OCI-LY3 (cell line): Measurements from ENCODE around the gene NPPC.

Source experiments
- H2AFZ ChIP-seq: fragments of 200-600, 300-600 bp; shearing (Covaris generic); 2 replicates; pipeline ENCODE4 v1.6.0; 2014; ENCODE audit warnings: antibody characterized with exemption, low read depth, low read length
- H3K27ac ChIP-seq: fragments of 200-600, 300-600 bp; sonication (generic); 2 replicates; pipeline ENCODE4 v1.5.1; 2014; ENCODE audit warnings: mild to moderate bottlenecking, low read length, moderate library complexity, mixed read lengths
- H3K27me3 ChIP-seq: fragments of 200-600, 300-600 bp; sonication (generic); 2 replicates; pipeline ENCODE4 v1.6.1; 2014; ENCODE audit warnings: low read depth, low read length, mixed read lengths
- H3K36me3 ChIP-seq: fragments of 200-600, 300-600 bp; sonication (generic); replicated peaks from 2 replicates; pipeline ENCODE3; 2014; ENCODE audit warnings: low read depth, low read length, mixed read lengths
- H3K4me1 ChIP-seq: fragments of 300-600, 200-600 bp; sonication (generic); 2 replicates; pipeline ENCODE4 v1.6.1; 2014; ENCODE audit warnings: low read length, mixed read lengths
- H3K4me2 ChIP-seq: fragments of 200-600, 300-600 bp; sonication (generic); 2 replicates; pipeline ENCODE4 v1.6.1; 2014; ENCODE audit warnings: low read length, mixed read lengths
- H3K4me3 ChIP-seq: fragments of 300-600, 200-600 bp; sonication (generic); 2 replicates; pipeline ENCODE4 v1.5.1; 2014; ENCODE audit warnings: antibody characterized with exemption, mild to moderate bottlenecking, low read length, moderate library complexity
- H3K79me2 ChIP-seq: fragments of 300-600, 200-600 bp; shearing (Covaris generic); 2 replicates; pipeline ENCODE4 v1.6.1; 2014; ENCODE audit warnings: mild to moderate bottlenecking, low read length, mixed read lengths
- H3K9ac ChIP-seq: fragments of 300-600, 200-600 bp; shearing (Covaris generic); 2 replicates; pipeline ENCODE4 v1.6.0; 2014; ENCODE audit warnings: mild to moderate bottlenecking, low read length, moderate library complexity
- H3K9me3 ChIP-seq: fragments of 200-600, 300-600 bp; shearing (Covaris generic); 2 replicates; pipeline ENCODE4 v1.6.1; 2014; ENCODE audit warnings: low read length, mixed read lengths; ENCODE audit not compliant: insufficient read depth
- H4K20me1 ChIP-seq: fragments of 200-600, 300-600 bp; sonication (generic); 2 replicates; pipeline ENCODE4 v1.6.1; 2016; ENCODE audit warnings: low read length, mixed read lengths; ENCODE audit not compliant: insufficient read depth
- CTCF ChIP-seq: fragments of 200-600, 300-600 bp; sonication (generic); IDR thresholded peaks from 2 replicates; pipeline ENCODE4 v1.5.1; 2014; ENCODE audit warnings: antibody characterized with exemption, low read length, low read depth
- EZH2phosphoT487 ChIP-seq: fragments of 200-600 bp; shearing (Covaris generic); IDR thresholded peaks from 2 replicates; pipeline ENCODE4 v1.6.1; 2018; ENCODE audit warnings: antibody characterized with exemption, mixed run types, low read depth

The NPPC gene

GRCh38 chr2:231909631-231910030 is 16.6 kb downstream of the NPPC start:
- no peaks in the 10 kb centered on the region for H3K27me3 ChIP-seq

GRCh38 chr2:231908584-231908983 is 17.6 kb downstream of the NPPC start:
- Histone ChIP-seq H3K27me3 (no peaks in the 10 kb centered on the region), H3K4me3 (no peak overlapping the region), H3K36me3 (no peaks in the 10 kb centered on the region), H4K20me1 (no peaks in the 10 kb centered on the region), H3K9me3 (no peaks in the 10 kb centered on the region), H3K27ac (no peak overlapping the region), H3K4me1 (no peaks in the 10 kb centered on the region), H3K9ac (no peak overlapping the region), H3K4me2 (no peak overlapping the region), H3K79me2 (no peaks in the 10 kb centered on the region), H2AFZ (no peak overlapping the region)
- TF ChIP-seq EZH2phosphoT487, result no peak
- no peak for TF ChIP-seq CTCF

More at GRCh38 chr2:231909631-231910030, 16.6 kb downstream of the NPPC start:
- H3K9ac ChIP-seq, result no peak overlapping the region
- H3K27ac ChIP-seq, result no peak overlapping the region
- H3K4me3 ChIP-seq, result no peak overlapping the region
- H3K79me2 ChIP-seq, result no peaks in the 10 kb centered on the region
- no peaks in the 10 kb centered on the region for H3K4me1 ChIP-seq
- no peaks in the 10 kb centered on the region for H3K9me3 ChIP-seq
- H2AFZ ChIP-seq, result no peak overlapping the region
- H4K20me1 ChIP-seq, result no peaks in the 10 kb centered on the region
- H3K36me3 ChIP-seq, result no peaks in the 10 kb centered on the region
- no peak overlapping the region for H3K4me2 ChIP-seq
- TF ChIP-seq CTCF (no peak), EZH2phosphoT487 (no peak)

- H3K9ac ChIP-seq, result no peak overlapping the region
- no peaks in the 10 kb centered on the region for H3K4me1 ChIP-seq
- no peaks in the 10 kb centered on the region for H3K27me3 ChIP-seq
- no peak overlapping the region for H3K4me3 ChIP-seq
- H3K36me3 ChIP-seq, result no peaks in the 10 kb centered on the region
- H3K27ac ChIP-seq, result no peak overlapping the region
- TF ChIP-seq EZH2phosphoT487, result no peak
- no peak for TF ChIP-seq CTCF
- H3K79me2 ChIP-seq, result no peaks in the 10 kb centered on the region
- H2AFZ ChIP-seq, result no peak overlapping the region
- no peaks in the 10 kb centered on the region for H4K20me1 ChIP-seq
- H3K4me2 ChIP-seq, result no peak overlapping the region
- H3K9me3 ChIP-seq, result no peaks in the 10 kb centered on the region
These were observed 18.4 kb downstream of the NPPC start for GRCh38 chr2:231907765-231908164.

- Histone ChIP-seq H3K9me3 (no peaks in the 10 kb centered on the region), H3K27me3 (no peaks in the 10 kb centered on the region), H3K9ac (no peak overlapping the region), H3K79me2 (no peaks in the 10 kb centered on the region), H2AFZ (no peak overlapping the region), H3K4me3 (no peak overlapping the region), H4K20me1 (no peaks in the 10 kb centered on the region), H3K4me1 (no peaks in the 10 kb centered on the region), H3K4me2 (no peak overlapping the region), H3K36me3 (no peaks in the 10 kb centered on the region), H3K27ac (no peak overlapping the region)
- TF ChIP-seq EZH2phosphoT487, result no peak
These were observed 21.2 kb downstream of the NPPC start for GRCh38 chr2:231905026-231905425.

- Histone ChIP-seq H3K27me3 (no peaks in the 10 kb centered on the region), H3K27ac (no peak overlapping the region), H3K9ac (no peak overlapping the region), H3K4me1 (no peaks in the 10 kb centered on the region), H3K4me2 (no peak overlapping the region), H3K79me2 (no peaks in the 10 kb centered on the region), H3K36me3 (no peaks in the 10 kb centered on the region), H2AFZ (no peak overlapping the region), H3K4me3 (no peak overlapping the region), H4K20me1 (no peaks in the 10 kb centered on the region), H3K9me3 (no peaks in the 10 kb centered on the region)
- TF ChIP-seq CTCF (no peak), EZH2phosphoT487 (no peak)
These were observed 22.0 kb downstream of the NPPC start for GRCh38 chr2:231904161-231904611.
